Stimulated activated CD8-positive, alpha-beta memory T cell treated with anti-CD3 and anti-CD28 coated beads, Interleukin-2, amount 100 ng/mL, for 1 hour (primary cell): Measurements from ENCODE around the gene RTEL1.
"Not testable (repeated sequence)": the region's sequence is repeated elsewhere in the genome, so short reads cannot be mapped to it uniquely, and the experiment has no call there.

Source experiments
- DNase-seq, 2 donors: peaks; one replicate each; pipeline ENCODE4 v3.0.0-alpha.2; 2020; ENCODE audit warnings: low read depth in 2 of 2

The RTEL1 gene

GRCh38 chr20:63628246-63628975 lies 29.7 kb upstream of the RTEL1 start:
- peak in 1 of 2 donors; percentile 30 for DNase-seq

DNA sequence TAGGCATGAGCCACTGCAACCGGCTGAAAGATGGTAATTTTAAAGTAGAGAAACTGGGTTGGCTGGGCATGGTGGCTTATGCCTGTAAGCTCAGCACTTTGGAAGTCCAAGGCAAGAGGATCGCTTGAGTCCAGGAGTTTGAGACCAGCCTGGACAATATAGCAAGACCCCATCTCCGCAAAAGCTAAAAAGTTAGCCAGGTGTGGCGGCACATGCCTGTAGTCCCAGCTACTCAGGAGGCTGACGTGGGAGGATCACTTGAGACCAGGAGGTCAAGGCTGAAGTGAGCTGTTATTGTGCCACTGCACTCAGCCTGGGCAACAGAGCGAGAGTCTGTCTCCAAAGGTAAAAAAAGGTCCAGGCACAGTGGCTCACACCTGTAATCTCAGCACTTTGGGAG lies 27.2 kb upstream of the RTEL1 start:
- not testable (repeated sequence) for DNase-seq

- not testable (repeated sequence) for DNase-seq
Observed at GRCh38 chr20:63631426-63631825, 26.7 kb upstream of the RTEL1 start.

GRCh38 chr20:63633732-63634131 lies 24.4 kb upstream of the RTEL1 start:
- DNase-seq, result no peak

DNA sequence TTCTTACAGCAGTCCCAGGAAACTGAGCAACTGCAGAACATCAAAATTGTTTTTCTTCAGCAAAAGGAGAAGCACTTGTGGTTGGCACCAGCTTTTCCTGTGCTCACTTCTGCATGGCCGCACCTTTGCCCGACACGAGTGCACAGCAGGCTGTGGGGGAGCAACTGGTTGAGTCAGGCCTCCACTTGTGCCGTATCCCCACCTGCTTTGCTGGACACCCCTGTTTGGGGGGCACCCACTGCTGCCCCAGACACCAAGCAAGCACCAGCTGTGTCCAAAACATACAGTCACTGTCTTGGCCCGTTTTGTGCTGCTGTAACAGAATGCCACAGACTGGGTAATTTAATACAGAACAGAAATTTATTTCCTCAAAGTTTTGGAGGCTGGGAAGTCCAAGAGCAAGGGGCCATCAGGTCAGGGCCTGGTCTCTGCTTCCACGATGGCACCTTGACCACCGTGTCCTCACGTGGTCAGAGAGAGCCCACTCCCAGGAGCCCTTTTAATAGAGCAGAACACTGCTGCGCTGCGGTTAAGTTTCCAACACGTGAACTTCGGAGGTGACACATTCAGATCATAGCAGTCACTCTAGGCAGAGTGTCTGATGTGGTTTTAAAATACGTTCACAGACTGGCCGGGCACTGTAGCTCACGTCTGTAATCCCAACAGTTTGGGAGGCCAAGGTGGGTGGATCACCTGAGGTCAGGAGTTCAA lies 22.5 kb upstream of the RTEL1 start:
- peak; percentile 54 to 59 for DNase-seq

- no peak for DNase-seq
Observed at GRCh38 chr20:63636752-63637628, 21.1 kb upstream of the RTEL1 start.

DNA sequence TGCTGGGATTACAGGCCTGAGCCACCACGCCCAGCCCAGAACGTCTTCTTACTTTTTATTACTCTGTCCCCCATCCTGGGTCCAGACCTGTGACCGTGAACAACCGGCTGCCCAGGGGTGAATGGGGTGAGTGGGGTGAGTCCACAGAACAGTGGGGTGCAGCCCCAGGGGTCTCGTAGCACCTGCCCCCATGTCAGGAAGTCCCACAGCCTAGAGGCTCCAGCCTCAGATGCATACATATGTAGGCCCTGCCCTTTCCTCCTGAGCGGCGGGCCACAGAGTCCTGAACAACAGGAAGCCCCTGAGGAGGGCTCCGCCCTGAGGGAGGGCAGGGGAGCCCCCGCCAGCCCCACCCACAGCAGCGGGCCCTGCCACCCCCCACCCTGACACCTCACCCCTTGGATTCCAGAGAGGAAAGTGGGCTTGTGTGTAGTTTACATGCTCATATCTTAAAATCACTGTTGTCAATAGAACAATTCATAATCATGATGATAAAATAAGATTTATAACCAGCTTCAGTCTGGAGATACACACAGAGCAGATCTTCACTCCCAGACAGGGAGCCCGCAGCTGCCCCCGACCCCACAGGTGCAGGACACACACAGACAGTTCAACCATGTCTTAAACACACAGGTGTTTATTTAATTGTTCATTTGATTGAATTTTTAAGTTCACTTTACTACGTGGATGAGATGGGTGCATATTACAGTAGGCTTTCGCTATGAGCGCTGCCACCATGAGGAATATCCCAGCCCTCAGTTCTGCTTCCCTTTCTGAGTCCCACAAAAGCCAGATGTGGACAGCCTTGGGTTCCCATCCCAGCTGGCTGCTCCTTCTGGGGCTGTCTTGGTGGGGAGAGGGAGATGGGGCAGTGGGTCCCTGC lies 18.8 kb upstream of the RTEL1 start:
- DNase-seq, result peak; percentile 51 to 56

- no peak for DNase-seq
Observed at GRCh38 chr20:63640086-63640485, 18.0 kb upstream of the RTEL1 start.

DNA sequence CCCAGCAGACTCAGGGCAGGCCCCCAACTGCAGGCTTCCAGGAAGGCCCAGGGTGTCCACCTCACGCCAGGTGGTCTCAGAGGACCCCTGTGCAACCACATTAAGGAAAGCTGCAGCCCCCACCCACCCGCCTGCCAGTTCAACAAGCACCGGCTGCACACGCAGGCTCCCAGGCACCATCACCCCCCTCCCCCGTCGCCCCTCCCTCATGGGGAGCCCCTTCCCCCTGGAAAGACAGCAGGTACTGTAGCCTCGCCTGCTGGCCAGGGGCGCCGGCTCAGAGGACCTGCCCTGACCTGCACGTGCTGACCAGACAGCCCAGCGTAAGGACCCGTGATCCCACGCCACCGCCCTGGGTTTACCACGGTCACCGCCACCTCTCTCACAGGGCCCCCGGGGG lies 17.4 kb upstream of the RTEL1 start:
- not testable (repeated sequence) for DNase-seq

- DNase-seq, result no peak
Observed at GRCh38 chr20:63641146-63641791, 16.8 kb upstream of the RTEL1 start.

GRCh38 chr20:63641792-63642523 lies 16.2 kb upstream of the RTEL1 start:
- DNase-seq, result peak; percentile 93 to 98

DNA sequence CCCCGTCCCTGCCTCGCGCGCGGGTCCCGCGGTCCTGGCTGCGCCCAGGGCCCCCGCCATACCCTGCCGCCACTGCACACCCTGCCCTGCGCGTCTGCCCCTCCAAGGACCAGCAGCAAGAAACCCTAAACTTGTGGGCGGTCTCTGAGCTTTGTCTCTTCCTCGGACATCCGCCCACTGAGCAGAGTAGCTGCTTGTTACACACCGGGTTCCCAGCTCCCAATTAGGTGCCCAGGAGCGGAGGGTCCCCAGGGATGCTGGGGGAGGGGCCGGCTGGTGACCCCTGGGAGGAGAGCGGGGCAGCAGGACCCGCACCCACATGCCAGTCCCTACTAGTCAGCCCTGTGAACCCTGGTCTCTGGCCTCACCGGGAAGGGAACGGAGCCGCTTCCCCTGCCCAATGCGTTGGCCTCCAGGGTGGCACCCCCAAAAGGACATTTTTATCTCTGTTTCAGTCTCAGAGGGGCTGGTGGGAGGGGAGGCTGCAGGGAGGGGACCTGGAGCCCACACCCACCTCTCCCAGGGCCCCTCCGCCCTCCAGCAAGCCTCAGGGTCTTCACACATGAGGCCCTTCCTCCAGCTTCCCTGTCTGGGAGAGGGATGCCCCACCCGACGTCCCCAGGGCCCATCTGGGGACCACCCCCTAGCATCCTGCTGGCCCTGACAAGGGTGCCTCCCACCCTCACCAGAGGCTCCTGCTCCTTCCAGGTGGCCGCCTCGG lies 15.4 kb upstream of the RTEL1 start:
- no peak for DNase-seq

GRCh38 chr20:63643499-63643898 lies 14.6 kb upstream of the RTEL1 start:
- no peak for DNase-seq

- DNase-seq, result no peak
Observed at GRCh38 chr20:63643946-63644345, 14.2 kb upstream of the RTEL1 start.

- DNase-seq, result no peak
Observed at GRCh38 chr20:63645218-63645617, 12.9 kb upstream of the RTEL1 start.

DNA sequence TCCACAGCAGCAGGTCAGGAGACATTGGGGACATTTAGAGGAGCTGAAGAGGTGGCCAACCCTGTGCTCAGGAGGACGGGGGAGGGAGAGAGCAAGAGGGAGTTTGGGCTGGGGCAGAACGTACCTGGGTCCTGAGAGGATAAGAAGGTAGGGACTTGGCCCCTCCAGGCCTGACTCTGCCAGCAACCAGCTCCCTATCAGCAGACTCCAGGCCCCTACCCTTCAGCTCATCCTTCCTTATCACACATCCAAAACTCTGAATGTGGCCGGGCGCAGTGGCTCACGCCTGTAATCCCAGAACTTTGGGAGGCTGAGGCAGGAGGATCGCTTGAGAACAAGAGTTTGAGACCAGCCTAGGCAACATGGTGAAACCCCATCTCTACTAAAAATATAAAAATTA lies 9.9 kb upstream of the RTEL1 start:
- DNase-seq, result no peak

GRCh38 chr20:63648895-63649589 lies 9.1 kb upstream of the RTEL1 start:
- no peak for DNase-seq

DNA sequence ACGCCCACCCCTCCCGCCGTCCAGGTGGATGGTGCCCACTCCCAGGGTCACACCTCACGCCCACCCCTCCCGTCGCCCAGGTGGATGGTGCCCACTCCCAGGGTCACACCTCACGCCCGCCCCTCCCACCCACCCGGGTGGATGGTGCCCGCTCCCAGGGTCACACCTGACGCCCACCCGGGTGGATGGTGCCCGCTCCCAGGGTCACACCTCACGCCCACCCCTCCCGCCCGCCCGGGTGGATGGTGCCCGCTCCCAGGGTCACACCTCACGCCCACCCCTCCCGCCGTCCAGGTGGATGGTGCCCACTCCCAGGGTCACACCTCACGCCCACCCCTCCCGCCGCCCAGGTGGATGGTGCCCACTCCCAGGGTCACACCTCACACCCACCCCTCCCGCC lies 7.6 kb upstream of the RTEL1 start:
- DNase-seq, result not testable (repeated sequence)

- DNase-seq, result no peak
Observed at GRCh38 chr20:63651942-63652191, 6.2 kb upstream of the RTEL1 start.
